Fibroblast of upper back skin (primary cell): ENCODE measurements around the gene ANO10.
"Not testable (repeated sequence)": the region's sequence is repeated elsewhere in the genome, so short reads cannot be mapped to it uniquely, and the experiment has no call there.

Source experiments
- DNase-seq: peaks from one replicate; pipeline ENCODE4 v3.0.0-alpha.2; 2013

ANO10 gene

GRCh38 chr3:43573576-43573975, 48.2 kb downstream of the ANO10 start:
- DNase-seq: no peak

- DNase-seq: not testable (repeated sequence)
These were observed 56.0 kb downstream of the ANO10 start for GRCh38 chr3:43565661-43566341.

DNA sequence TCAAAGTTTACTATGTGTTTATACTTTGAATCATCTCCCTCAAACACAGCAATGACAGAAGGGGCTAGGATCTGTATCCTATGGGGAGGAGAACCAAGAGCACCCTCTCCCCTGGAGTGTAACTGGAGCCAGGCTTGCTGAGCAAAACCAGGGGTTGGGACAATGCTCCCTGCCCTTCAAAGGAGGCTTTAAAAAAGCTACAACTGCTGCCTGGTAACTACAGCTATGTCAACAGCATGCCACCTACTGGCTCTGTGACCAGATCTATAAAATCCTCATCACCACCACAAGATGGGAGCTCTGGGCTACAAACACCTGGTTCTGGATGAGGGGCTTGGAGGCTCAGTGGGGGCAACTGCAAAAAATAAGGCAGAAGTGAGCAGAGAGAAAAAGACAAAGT, 61.9 kb downstream of the ANO10 start:
- DNase-seq: no peak

DNA sequence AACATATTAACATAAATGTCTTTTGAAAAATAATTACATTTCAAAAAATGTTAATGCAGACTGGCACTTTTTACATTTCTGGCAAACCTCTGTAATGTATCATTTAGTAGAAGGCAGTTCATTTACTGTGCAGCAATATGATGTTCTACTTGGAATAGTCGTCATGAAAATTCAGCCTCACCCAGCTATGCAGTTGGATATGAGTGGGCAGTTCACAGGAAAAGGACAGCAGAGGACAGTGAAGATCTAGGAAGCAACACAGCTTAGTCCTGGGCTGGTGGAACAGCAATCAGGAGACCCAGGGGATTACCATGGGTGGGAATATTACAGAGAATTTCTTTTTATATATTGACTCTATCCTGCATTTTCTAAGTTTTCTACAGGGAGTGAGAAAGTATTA, 63.6 kb downstream of the ANO10 start:
- no peak for DNase-seq

- DNase-seq: peak; percentile 24
These were observed 72.1 kb downstream of the ANO10 start for GRCh38 chr3:43549626-43550290.

DNA sequence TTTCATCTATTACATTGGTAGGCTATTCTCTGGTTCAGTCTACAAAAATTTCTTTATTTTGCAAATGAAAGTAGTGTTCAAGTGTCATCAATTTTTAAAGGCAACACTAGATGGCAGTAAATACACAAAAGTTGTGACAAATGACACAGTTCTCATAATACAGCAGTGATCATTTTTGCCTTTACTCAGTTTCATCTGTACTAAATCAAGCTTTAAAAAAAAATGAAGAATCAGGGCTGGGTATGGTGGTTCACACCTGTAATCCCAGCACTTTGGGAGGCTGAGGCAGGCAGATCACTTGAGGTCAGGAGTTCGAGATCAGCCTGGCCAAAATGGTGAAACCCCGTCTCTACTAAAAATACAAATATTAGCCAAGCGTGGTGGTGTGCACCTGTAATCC, 77.5 kb downstream of the ANO10 start:
- DNase-seq: peak; percentile 53

DNA sequence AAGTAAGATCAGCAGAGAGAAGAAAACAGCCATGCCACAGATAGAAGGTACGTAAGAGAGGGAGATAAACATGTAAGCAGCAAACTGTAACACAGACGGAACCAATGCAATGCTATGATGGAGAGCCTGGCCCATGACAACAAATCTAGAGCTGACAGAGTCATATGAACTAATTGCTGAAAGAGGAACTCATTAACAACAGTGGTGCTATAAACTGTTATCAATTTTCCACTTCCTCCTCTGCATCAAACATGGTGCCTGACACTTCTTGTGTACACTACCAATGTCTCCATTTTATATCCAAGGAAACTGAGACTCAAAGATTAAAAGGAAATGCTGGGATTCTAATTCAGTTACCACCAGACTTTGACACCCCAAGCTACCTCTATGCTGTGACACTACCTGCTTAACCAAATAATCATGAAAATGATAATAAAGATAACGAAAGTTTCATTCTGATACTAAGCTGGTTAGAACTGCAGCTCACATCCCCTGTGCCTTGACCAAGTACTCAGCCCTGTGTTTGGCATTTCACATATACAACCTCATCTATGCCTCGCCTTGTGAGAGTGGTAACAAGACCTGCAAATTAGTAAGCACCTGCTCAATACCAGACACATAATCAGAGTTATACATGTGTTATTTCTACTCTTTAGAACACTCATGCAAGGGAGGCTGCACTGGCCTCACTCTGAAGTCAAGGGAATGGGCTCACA, 79.3 kb downstream of the ANO10 start:
- DNase-seq: no peak

DNA sequence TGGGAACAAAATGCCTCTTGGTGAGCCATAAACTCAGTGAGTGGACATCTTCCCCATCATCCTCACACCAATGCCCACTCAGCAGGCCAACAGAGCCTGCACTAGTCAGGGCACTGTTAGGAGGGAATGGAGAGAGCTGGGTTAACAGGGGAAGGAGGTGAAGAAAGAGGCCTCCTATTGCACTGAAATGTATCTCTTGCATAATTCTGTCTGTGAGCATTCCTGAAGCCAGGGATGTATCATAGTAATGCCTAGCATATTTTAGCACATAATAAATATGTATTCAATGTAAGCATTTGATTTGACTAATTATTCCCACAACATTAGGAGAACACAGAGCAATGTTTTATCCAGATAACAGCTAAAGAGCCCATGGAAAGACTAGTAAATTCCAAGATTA, 81.2 kb downstream of the ANO10 start:
- peak; percentile 71 for DNase-seq

GRCh38 chr3:43539321-43539720, 82.5 kb downstream of the ANO10 start:
- DNase-seq: no peak

DNA sequence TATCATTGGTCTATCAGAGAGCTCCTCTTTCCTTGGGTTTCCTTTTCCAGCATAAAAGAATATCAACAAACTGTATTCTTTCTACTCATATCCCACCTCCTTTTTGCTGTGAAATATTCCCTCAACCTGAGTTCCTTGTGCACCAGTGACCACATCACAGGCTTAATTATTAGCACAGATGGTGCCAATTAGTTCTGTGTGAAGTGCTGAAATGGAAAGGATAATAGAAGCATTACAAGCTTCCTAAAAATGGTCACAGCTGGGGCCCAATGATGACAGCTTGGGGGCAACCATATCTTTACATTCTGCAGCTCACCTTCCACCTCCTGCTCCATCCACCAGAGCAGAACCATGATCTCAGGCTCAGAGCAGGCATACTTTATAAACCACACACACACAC, 84.6 kb downstream of the ANO10 start:
- no peak for DNase-seq

DNA sequence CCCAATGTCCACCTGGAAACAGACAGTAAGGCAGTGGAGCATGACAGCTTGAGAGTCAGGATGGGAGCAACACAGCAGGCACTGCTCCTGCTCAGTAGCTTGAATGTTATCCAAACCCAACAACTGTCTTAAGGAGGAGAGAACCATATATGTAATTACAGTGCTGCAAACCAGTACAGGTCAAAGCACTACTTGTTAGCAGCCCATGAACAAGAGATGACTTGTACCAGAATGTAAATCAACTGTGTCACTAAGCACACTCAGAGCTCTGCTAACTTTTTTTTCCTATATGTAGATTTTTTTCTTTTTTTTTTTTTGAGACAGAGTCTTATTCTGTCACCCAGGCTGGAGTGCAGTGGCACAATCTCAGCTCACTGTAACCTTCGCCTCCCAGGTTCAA, 87.1 kb downstream of the ANO10 start:
- no peak for DNase-seq

DNA sequence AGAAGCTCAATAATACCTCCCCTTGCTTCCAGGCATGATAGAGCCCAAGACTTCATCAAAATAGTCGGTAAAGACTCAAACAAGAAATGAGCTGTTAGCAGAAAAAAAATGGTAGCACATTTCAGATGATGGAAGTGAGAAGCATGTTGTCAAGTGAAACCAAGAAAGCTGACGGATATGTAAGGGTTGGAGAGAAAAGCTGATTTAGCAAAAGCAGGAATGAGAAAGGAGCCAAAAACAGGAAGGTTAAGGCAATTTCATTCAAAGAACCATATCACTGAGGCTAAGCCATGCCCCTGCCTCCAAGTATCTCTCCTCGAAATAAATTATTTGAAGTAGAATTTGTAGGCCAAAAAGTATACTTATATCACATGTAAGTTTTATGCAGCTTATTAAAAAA, 88.8 kb downstream of the ANO10 start:
- DNase-seq: no peak

DNA sequence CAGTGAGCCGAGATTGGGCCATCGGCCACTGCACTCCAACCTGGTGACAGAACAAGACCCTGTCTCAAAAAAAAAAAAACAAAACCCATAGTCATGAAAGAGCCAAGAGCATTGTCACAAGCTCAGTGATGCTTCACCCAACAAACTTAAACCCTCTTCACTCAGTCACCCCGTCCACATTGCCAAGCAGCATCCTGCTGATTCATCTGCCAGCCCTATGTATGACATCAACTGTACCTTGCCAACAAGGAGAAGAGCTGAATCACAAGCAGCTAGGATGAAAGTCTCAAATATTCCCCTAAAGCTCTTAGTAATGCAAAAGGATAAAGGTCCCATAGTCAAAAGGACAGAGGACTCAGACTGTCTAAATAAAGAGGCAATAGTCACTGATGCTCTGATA, 90.0 kb downstream of the ANO10 start:
- DNase-seq: peak; percentile 29

GRCh38 chr3:43528498-43529099, 93.2 kb downstream of the ANO10 start:
- no peak for DNase-seq

DNA sequence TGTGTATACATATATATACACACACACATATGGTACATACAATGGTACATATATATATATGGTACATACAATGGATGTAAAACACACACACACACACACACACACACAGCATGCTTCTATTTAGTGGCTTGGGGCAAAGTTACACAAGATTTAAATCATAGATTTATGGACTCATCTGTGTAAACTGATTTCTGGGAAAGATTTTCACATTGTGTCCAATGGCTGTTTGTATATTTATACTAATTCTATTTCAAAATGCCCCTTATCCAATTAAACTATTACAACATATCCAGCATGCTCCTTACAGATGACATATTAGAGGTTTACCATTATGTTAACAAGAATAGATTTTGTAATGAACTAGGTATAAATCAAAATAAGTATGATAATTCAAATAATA, 94.9 kb downstream of the ANO10 start:
- DNase-seq: no peak

DNA sequence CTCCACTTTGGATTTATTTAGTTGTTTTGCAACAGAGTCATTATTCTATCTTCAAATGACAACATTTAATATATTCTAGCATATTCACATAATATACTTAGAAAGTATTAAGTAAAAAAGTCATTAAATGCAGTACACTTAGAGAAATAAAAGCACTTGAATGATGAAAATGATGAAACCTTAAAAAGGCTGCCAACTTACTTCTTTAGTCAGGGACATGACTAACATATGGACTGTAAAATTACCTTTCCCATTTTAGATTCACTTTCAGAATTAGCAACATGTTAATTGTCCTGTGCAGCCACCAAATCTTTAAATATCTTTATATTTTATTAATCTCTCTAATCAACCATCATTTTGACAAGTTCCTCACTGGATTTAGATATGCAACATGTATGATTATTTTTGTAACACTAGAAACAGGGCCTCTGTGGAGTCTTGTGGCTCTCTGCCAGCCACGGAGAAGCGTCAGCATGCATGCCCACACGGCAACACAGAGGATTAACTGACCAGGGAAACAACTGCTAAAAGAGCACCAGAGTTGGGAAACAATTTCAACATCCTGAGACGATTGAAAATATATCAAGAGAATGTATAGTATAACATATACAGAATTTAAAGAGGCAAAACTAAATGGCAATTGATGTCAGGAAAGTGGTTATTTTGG, 95.7 kb downstream of the ANO10 start:
- DNase-seq: no peak

DNA sequence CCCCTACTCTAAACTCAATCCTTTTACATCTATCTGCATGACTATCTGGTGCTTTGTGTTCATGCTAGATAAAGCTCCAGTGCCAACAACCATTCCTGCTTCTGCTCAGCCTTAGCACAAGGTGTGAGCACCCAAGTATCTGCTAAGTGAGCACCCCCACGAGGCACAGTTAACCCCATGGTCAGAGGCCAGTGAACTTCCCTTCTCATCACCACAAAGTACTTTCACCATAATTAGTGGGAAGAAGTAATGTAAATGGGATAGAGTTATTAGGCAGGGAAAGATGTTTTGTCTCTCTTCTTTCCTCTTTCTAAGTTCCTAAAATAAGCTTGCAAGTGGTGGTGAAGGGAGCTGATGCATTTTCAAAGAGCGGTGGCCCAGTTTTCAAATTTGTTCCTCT, 96.4 kb downstream of the ANO10 start:
- no peak for DNase-seq

GRCh38 chr3:43523454-43524053, 98.3 kb downstream of the ANO10 start:
- no peak for DNase-seq

- no peak for DNase-seq
These were observed 99.0 kb downstream of the ANO10 start for GRCh38 chr3:43522727-43523362.

DNA sequence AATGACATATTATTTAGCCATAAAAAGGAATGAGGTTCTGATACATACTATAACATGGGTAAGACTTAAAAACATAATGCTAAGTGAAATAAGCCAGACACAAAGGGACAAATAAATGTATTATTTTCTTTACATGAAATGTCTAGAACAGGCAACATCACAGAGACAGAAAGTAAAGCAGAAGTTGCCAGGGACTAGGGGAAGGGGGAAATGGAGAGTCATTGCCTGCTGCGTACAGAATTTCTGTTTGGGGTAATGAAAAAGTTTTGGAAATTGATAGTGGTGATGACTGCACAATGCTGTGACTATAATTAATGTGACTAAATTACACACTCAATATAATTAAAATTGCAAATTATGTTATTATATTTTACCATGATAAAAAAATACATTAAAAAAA, 99.9 kb downstream of the ANO10 start:
- DNase-seq: no peak

- DNase-seq: not testable (repeated sequence)
These were observed 103.3 kb downstream of the ANO10 start for GRCh38 chr3:43518515-43518914.

- DNase-seq: no peak
These were observed 105.7 kb downstream of the ANO10 start for GRCh38 chr3:43515970-43516635.
